AG09309 (cell line): Measurements from ENCODE around the gene IGFBPL1.

Source experiments
- DNase-seq: peaks from one replicate; pipeline ENCODE4 v3.0.0-alpha.2; 2010; ENCODE audit warnings: low read depth
- H3K4me3 ChIP-seq: 2 replicates; pipeline ENCODE4 v1.5.1; 2011; ENCODE audit warnings: mild to moderate bottlenecking, low read depth, low read length, moderate library complexity; ENCODE audit not compliant: control insufficient read depth
- TF ChIP-seq, protein P1 (sequence below): IDR thresholded peaks from 2 replicates; pipeline ENCODE4 v1.5.1; 2011; ENCODE audit warnings: mild to moderate bottlenecking, low read depth, low read length, inconsistent platforms; ENCODE audit not compliant: insufficient read depth, control insufficient read depth; ENCODE audit errors: missing control alignments

IGFBPL1 gene

GRCh38 chr9:38445154-38446043 is 21.1 kb upstream of the IGFBPL1 start:
- H3K4me3 ChIP-seq = no peak overlapping the region
- TF ChIP-seq, protein P1, sequence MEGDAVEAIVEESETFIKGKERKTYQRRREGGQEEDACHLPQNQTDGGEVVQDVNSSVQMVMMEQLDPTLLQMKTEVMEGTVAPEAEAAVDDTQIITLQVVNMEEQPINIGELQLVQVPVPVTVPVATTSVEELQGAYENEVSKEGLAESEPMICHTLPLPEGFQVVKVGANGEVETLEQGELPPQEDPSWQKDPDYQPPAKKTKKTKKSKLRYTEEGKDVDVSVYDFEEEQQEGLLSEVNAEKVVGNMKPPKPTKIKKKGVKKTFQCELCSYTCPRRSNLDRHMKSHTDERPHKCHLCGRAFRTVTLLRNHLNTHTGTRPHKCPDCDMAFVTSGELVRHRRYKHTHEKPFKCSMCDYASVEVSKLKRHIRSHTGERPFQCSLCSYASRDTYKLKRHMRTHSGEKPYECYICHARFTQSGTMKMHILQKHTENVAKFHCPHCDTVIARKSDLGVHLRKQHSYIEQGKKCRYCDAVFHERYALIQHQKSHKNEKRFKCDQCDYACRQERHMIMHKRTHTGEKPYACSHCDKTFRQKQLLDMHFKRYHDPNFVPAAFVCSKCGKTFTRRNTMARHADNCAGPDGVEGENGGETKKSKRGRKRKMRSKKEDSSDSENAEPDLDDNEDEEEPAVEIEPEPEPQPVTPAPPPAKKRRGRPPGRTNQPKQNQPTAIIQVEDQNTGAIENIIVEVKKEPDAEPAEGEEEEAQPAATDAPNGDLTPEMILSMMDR = no peak
- no peak for DNase-seq

DNA sequence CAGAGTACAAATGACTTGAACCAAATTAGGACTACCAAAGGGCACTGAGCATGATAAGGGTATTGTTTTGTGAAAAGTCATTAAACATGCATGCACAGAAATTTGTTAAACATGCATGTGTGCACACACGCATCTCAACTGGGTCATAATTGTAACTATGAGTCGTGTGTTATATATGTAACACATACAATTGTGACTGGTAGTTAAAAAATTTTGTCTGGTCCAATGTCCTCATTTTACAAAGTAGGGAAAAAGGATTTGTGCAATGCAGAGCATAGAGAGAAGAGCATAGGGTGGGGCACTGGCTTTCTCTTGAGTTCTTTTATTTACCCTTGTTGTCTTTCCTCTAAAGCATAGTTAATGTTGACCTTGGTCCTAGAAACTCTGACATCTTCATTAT is 19.3 kb upstream of the IGFBPL1 start:
- H3K4me3 ChIP-seq = no peak overlapping the region
- TF ChIP-seq, protein P1 = no peak
- DNase-seq = no peak

DNA sequence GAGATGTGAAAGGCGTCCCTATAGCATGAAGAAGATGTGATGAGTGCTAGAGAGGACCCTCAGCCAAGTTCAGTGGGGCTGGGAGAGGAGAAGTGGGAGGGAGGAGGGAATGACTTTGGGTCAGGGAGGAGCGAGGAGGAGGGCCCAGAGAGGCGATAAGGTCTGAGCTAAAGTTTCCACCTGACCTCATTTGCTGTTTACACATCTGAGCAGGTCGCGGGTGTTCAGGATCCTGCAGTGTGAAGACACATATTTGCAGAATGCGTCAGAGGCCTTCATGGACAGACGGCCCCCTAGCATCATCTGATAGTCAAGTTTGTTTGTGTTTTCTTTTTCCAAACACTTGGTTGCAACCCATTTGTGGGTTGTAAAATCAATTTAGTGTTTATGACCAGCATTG is 18.9 kb upstream of the IGFBPL1 start:
- DNase-seq = no peak
- TF ChIP-seq, protein P1 = no peak
- no peak overlapping the region for H3K4me3 ChIP-seq

DNA sequence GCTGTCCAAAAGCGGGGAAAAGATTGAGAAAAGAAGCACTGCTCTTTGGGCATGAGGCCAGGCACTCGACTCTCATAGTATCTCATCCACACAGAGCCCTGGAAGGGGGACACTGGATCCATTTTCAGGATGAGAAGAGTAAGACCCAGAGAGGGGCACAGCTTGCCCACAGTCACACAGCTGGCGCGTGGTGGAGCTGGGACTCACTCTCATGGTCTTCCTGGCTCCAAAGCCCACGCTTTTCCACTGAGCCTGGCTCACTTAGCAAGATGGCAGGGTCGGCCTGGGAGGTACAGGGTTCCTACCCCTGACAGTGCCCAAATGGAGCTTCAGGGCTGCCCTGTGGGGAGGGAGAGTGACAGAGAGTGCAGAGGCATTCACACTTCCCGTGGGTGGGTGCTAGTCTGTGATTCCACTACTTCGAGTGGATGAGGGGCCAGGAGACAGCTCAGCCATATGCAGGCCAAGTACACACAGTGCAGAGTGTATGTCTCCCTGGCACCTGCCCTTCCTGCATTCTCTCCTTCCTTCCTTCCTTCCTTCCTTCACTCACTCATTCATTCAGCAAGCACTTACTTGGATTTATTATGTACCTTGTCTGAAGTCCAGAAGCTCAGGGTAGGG is 18.3 kb upstream of the IGFBPL1 start:
- TF ChIP-seq, protein P1 = no peak
- H3K4me3 ChIP-seq = no peak overlapping the region

DNA sequence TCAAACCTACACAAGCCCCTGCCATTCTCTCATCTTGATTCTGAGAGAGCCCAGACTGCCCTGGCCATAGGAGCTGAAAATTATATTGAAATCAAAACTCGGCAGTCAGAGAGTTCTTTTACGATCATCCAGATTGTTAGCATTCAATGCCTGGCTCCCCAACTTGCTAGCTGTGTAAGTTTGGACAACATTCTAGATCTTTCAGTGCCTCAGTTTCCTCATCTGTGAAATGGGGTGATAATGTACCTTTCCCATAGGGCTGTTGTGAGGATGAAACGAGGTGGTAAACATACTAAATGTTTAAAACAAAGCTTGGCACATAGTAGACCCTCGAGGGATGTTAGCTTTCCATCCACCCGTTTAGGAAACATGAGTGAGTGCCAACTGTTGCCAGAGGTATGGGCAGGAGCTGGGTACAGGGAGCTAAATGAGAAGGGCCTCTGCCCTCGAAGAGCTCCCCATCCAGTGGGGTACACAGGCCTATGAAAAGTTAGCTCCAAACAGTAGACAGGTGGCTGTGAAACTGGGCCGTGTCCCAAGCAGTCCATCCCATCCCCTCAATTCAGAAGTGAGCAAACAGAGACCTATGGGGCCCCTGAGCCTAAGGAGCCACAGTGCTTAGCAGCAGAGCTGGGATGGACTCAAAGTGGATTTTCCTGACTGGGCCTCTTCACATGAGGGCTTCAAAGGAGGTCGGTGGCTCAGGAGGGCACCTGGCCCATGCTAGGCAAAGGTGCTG is 17.3 kb upstream of the IGFBPL1 start:
- TF ChIP-seq, protein P1 = no peak
- no peak for DNase-seq

More for the DNA sequence above, 18.3 kb upstream of the IGFBPL1 start:
- no peak for DNase-seq

DNA sequence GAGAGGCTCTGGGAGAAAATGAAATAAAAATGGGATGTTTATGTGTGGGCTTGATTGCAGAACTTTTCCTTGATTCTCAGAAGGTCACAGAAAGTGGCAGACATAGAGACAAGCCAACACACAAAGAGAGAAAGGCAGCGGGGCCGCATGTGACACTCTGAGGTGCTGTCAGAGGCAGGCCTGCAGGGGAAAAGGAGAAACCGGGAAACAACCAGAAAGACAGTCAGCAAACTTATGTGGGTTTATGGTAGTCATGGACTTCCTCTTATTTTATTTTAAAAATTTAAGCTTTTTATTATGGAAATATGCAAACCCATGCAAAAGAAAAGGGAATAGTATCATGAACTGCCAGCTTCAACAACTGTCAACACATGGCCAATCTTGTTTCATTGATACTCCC is 16.3 kb upstream of the IGFBPL1 start:
- H3K4me3 ChIP-seq = no peak overlapping the region
- no peak for DNase-seq
- TF ChIP-seq, protein P1 = no peak

More for the DNA sequence above, 17.3 kb upstream of the IGFBPL1 start:
- H3K4me3 ChIP-seq = no peak overlapping the region
